ENCODE data around the gene UAP1L1. TPM values are rescaled to one million over a fixed set of nuclear protein-coding genes. Genes with fewer than 3 reads are reported as not detected.
A peak's percentile ranks its signal among the peaks of the same experiment; 100 is the strongest.
"Not testable (repeated sequence)": the region's sequence is repeated elsewhere in the genome, so short reads cannot be mapped to it uniquely, and the experiment has no call there.

The UAP1L1 gene
- total RNA-seq, 1 donor from 2014 or later: 2.9 TPM

GRCh38 chr9:137030538-137031527 lies 46.5 kb upstream of the UAP1L1 start:
- no peak for DNase-seq (ENCODE audit: low read depth, low spot score)
- peak overlapping the region; percentile 56 for H3K4me3 Mint-ChIP-seq
- no peak for TF ChIP-seq CTCF (conservative IDR thresholded peaks at IDR 0.05)
- no peaks in the 10 kb centered on the region for H3K27me3 Mint-ChIP-seq (ENCODE audit: low read depth)
- peaks cover 8% of the 10 kb centered on the region for H3K4me1 Mint-ChIP-seq
- H3K27ac Mint-ChIP-seq (ENCODE audit: unreplicated experiment): no peak overlapping the region
- H3K36me3 Mint-ChIP-seq (ENCODE audit: low read depth): no peaks in the 10 kb centered on the region
- H3K9me3 Mint-ChIP-seq: no peaks in the 10 kb centered on the region

- no peaks in the 10 kb centered on the region for H3K9me3 Mint-ChIP-seq
- peaks cover 7% of the 10 kb centered on the region for H3K4me1 Mint-ChIP-seq
- DNase-seq (ENCODE audit: low read depth, low spot score): no peak
- H3K36me3 Mint-ChIP-seq (ENCODE audit: low read depth): no peaks in the 10 kb centered on the region
- H3K4me3 Mint-ChIP-seq: peak within 1 kb of the TSS; percentile 31
- TF ChIP-seq CTCF (conservative IDR thresholded peaks at IDR 0.05): no peak
- H3K27ac Mint-ChIP-seq (ENCODE audit: unreplicated experiment): no peak within 1 kb of the TSS
- no peaks in the 10 kb centered on the region for H3K27me3 Mint-ChIP-seq (ENCODE audit: low read depth)
Observed at GRCh38 chr9:137031904-137032640, 45.2 kb upstream of the UAP1L1 start, which contains the start of gene FUT7. Gene FUT7, minus strand, starts transcription at chr9:137032088. Its CDS starts 97 bp downstream, at chr9:137031991.

- no peaks in the 10 kb centered on the region for H3K27me3 Mint-ChIP-seq (ENCODE audit: low read depth)
- no peak overlapping the region for H3K27ac Mint-ChIP-seq (ENCODE audit: unreplicated experiment)
- H3K4me3 Mint-ChIP-seq: no peak overlapping the region
- no peak for TF ChIP-seq CTCF (conservative IDR thresholded peaks at IDR 0.05)
- no peaks in the 10 kb centered on the region for H3K9me3 Mint-ChIP-seq
- no peaks in the 10 kb centered on the region for H3K36me3 Mint-ChIP-seq (ENCODE audit: low read depth)
- no peak for DNase-seq (ENCODE audit: low read depth, low spot score)
- H3K4me1 Mint-ChIP-seq: peaks cover 4% of the 10 kb centered on the region
Observed at GRCh38 chr9:137032858-137033257, 44.5 kb upstream of the UAP1L1 start.

- H3K27me3 Mint-ChIP-seq (ENCODE audit: low read depth); H3K9me3 Mint-ChIP-seq; H3K27ac Mint-ChIP-seq (ENCODE audit: unreplicated experiment): not testable (repeated sequence)
Observed at GRCh38 chr9:137033481-137033880, 43.8 kb upstream of the UAP1L1 start.

GRCh38 chr9:137034039-137034708 lies 43.1 kb upstream of the UAP1L1 start:
- H3K27ac Mint-ChIP-seq (ENCODE audit: unreplicated experiment): no peak overlapping the region
- DNase-seq (ENCODE audit: low read depth, low spot score): no peak
- no peak overlapping the region for H3K4me3 Mint-ChIP-seq
- TF ChIP-seq CTCF (conservative IDR thresholded peaks at IDR 0.05): no peak
- peaks cover 4% of the 10 kb centered on the region for H3K4me1 Mint-ChIP-seq
- H3K9me3 Mint-ChIP-seq: no peaks in the 10 kb centered on the region
- no peaks in the 10 kb centered on the region for H3K36me3 Mint-ChIP-seq (ENCODE audit: low read depth)
- H3K27me3 Mint-ChIP-seq (ENCODE audit: low read depth): no peaks in the 10 kb centered on the region

More at GRCh38 chr9:137033481-137033880, 43.8 kb upstream of the UAP1L1 start:
- not testable (repeated sequence) for H3K4me3 Mint-ChIP-seq; H3K36me3 Mint-ChIP-seq (ENCODE audit: low read depth); H3K4me1 Mint-ChIP-seq; DNase-seq (ENCODE audit: low read depth, low spot score)
